ENCODE results near the gene GTPBP4. TPM values are rescaled to one million over a fixed set of nuclear protein-coding genes. Genes with fewer than 3 reads are reported as not detected.
"Not testable (repeated sequence)": the region's sequence is repeated elsewhere in the genome, so short reads cannot be mapped to it uniquely, and the experiment has no call there.

Gene GTPBP4
- total RNA-seq, 1 donor from 2014 or later = 106 TPM

DNA sequence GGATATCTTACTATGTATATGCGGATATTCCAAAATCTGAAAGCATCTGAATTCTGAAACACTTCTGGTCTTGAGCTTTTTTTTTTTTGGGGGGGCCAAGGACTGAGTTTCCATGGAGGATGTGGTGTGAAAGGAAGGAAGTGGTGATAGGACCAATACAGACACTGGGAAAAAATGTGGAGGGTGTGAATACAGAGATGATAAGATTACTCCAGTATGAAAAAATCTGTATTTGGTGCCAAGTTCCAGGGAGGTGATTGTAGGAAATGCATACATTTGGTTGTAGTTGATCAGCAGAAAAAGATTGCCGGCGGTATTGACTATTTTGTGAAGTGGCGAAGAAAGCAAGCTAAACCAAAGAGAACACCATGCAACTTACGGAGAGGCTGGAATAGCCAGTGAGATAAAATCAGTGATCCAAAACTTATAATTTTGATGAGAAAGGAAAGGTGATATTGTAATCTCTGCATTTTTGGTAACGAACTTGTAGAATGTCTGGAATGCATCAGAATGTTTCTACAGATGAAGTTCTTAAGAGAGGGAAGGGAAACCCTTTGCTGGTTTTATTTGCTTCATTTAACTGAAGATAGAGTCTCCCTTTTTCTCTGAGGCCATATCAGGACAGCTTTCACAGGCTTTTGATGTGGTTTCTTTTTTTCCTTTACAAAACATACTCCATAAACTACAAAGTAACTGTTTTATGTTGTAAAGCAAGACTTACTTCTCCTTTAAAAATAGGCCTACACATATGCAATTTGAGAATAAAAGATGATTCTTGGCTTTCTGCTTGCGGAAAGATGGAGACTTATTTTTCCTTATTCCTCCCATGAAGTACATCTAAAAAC, 73.9 kb downstream of the GTPBP4 start:
- peaks cover 87% of the 10 kb centered on the region for H3K79me2 ChIP-seq (ENCODE audit: insufficient read depth, low read length)
- Mint-ChIP-seq H3K36me3 (ENCODE audit: low read depth, unreplicated experiment) (no peaks in the 10 kb centered on the region), H3K4me3 (ENCODE audit: unreplicated experiment) (no peak overlapping the region), H3K27ac (ENCODE audit: unreplicated experiment) (no peak overlapping the region), H3K27me3 (ENCODE audit: low read depth, unreplicated experiment) (no peaks in the 10 kb centered on the region), H3K9me3 (ENCODE audit: unreplicated experiment) (no peaks in the 10 kb centered on the region), H3K4me1 (ENCODE audit: low read depth, unreplicated experiment) (peaks cover 19% of the 10 kb centered on the region)
- peak overlapping the region; percentile 34 for H3K4me3 ChIP-seq (ENCODE audit: insufficient read depth, low read depth, low read length)
- DNase-seq (ENCODE audit: low read depth) (peak; percentile 85), FAIRE-seq (peak; percentile 54)
- peaks cover 24% of the 10 kb centered on the region for H3K4me1 ChIP-seq (ENCODE audit: insufficient read depth, low read length)
- TF ChIP-seq, protein P1, sequence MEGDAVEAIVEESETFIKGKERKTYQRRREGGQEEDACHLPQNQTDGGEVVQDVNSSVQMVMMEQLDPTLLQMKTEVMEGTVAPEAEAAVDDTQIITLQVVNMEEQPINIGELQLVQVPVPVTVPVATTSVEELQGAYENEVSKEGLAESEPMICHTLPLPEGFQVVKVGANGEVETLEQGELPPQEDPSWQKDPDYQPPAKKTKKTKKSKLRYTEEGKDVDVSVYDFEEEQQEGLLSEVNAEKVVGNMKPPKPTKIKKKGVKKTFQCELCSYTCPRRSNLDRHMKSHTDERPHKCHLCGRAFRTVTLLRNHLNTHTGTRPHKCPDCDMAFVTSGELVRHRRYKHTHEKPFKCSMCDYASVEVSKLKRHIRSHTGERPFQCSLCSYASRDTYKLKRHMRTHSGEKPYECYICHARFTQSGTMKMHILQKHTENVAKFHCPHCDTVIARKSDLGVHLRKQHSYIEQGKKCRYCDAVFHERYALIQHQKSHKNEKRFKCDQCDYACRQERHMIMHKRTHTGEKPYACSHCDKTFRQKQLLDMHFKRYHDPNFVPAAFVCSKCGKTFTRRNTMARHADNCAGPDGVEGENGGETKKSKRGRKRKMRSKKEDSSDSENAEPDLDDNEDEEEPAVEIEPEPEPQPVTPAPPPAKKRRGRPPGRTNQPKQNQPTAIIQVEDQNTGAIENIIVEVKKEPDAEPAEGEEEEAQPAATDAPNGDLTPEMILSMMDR (IDR thresholded peaks at IDR 0.05; ENCODE audit: insufficient read depth, low read depth, low read length) = no peak
- no peak for TF ChIP-seq EZH2 (IDR thresholded peaks at IDR 0.05; ENCODE audit: insufficient read depth, low read length)
- no peak overlapping the region for H2AFZ ChIP-seq (ENCODE audit: low read depth, low read length)
- peaks cover 43% of the 10 kb centered on the region for H4K20me1 ChIP-seq (ENCODE audit: insufficient read depth, low read length)
- peak overlapping the region; percentile 35 for H3K27ac ChIP-seq (ENCODE audit: low read depth, low read length)
- peak overlapping the region; percentile 19 for H3K9ac ChIP-seq (ENCODE audit: low read length)
- no peaks in the 10 kb centered on the region for H3K9me3 ChIP-seq (ENCODE audit: insufficient read depth, low read depth, low read length)
- H3K4me2 ChIP-seq (ENCODE audit: low read length) = peak overlapping the region; percentile 73
- H3K36me3 ChIP-seq (ENCODE audit: insufficient read depth, low read length) = peaks cover 8% of the 10 kb centered on the region
- no peaks in the 10 kb centered on the region for H3K27me3 ChIP-seq (ENCODE audit: insufficient read depth, low read length)

DNA sequence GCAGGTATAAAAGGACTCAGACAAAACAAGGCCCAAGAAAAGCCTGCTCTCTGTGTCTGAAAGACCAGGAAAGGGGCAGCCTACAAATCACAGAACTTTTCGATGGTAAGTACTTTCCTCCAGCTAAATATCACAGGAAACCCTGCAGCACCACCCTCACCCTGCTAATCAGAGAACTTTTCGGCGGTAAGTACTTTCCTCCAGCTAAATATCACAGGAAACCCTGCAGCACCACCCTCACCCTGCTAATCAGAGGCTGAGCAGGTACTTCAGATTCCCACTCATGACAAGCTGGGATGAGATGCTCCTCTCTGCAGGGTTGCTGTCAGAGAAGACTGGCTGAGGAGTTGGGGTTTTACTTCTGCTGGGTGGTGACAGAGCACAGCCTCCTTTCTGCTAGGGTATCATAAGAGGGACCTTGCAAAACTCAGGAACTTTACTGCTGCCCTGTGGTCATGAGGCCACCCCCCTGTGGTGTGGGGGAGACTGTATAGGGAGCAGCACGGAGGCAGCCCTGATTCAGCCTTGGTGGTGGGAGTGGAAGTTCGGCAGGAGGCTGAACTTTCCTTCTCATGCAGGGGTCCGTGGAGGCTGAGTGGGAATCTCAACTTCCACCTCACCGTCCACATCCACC, 75.1 kb downstream of the GTPBP4 start:
- DNase-seq (ENCODE audit: low read depth) = no peak
- H3K9ac ChIP-seq (ENCODE audit: low read length) = no peak overlapping the region
- H3K4me3 ChIP-seq (ENCODE audit: insufficient read depth, low read depth, low read length) = no peak overlapping the region
- H3K4me1 ChIP-seq (ENCODE audit: insufficient read depth, low read length) = peaks cover 16% of the 10 kb centered on the region
- no peak for TF ChIP-seq EZH2 (IDR thresholded peaks at IDR 0.05; ENCODE audit: insufficient read depth, low read length)
- TF ChIP-seq, protein P1 (IDR thresholded peaks at IDR 0.05; ENCODE audit: insufficient read depth, low read depth, low read length) = no peak
- H3K27me3 ChIP-seq (ENCODE audit: insufficient read depth, low read length) = no peaks in the 10 kb centered on the region
- Mint-ChIP-seq H3K4me1 (ENCODE audit: low read depth, unreplicated experiment) (peaks cover 13% of the 10 kb centered on the region), H3K36me3 (ENCODE audit: low read depth, unreplicated experiment) (no peaks in the 10 kb centered on the region), H3K9me3 (ENCODE audit: unreplicated experiment) (no peaks in the 10 kb centered on the region), H3K27me3 (ENCODE audit: low read depth, unreplicated experiment) (no peaks in the 10 kb centered on the region), H3K27ac (ENCODE audit: unreplicated experiment) (no peak overlapping the region), H3K4me3 (ENCODE audit: unreplicated experiment) (no peak overlapping the region)
- H4K20me1 ChIP-seq (ENCODE audit: insufficient read depth, low read length) = peaks cover 37% of the 10 kb centered on the region
- H3K4me2 ChIP-seq (ENCODE audit: low read length) = no peak overlapping the region
- FAIRE-seq = no peak
- H3K27ac ChIP-seq (ENCODE audit: low read depth, low read length) = no peak overlapping the region
- H3K36me3 ChIP-seq (ENCODE audit: insufficient read depth, low read length) = peaks cover 8% of the 10 kb centered on the region
- peaks cover 84% of the 10 kb centered on the region for H3K79me2 ChIP-seq (ENCODE audit: insufficient read depth, low read length)
- no peak overlapping the region for H2AFZ ChIP-seq (ENCODE audit: low read depth, low read length)
- H3K9me3 ChIP-seq (ENCODE audit: insufficient read depth, low read depth, low read length) = no peaks in the 10 kb centered on the region

DNA sequence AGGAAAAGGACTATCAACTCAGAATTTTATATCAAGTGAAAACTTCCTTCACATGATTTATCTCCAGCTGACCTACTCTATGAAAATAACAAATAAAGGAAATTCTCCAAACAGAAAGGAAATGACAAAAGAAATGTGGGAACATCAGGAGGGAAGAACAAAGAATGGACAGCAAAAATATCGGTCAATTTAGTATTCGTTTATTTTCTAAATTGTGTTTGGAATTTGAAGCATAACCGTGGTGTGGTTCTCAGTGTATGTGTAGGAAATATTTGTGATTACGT, 76.7 kb downstream of the GTPBP4 start:
- Histone ChIP-seq H3K4me3 (ENCODE audit: insufficient read depth, low read depth, low read length) (no peak overlapping the region), H3K79me2 (ENCODE audit: insufficient read depth, low read length) (peaks cover 82% of the 10 kb centered on the region), H3K9ac (ENCODE audit: low read length) (no peak overlapping the region), H3K9me3 (ENCODE audit: insufficient read depth, low read depth, low read length) (no peaks in the 10 kb centered on the region), H3K36me3 (ENCODE audit: insufficient read depth, low read length) (peaks cover 8% of the 10 kb centered on the region), H3K27me3 (ENCODE audit: insufficient read depth, low read length) (no peaks in the 10 kb centered on the region), H2AFZ (ENCODE audit: low read depth, low read length) (no peak overlapping the region), H4K20me1 (ENCODE audit: insufficient read depth, low read length) (peaks cover 46% of the 10 kb centered on the region), H3K4me1 (ENCODE audit: insufficient read depth, low read length) (peaks cover 16% of the 10 kb centered on the region), H3K27ac (ENCODE audit: low read depth, low read length) (no peak overlapping the region), H3K4me2 (ENCODE audit: low read length) (no peak overlapping the region)
- H3K4me1 Mint-ChIP-seq (ENCODE audit: low read depth, unreplicated experiment) = peaks cover 12% of the 10 kb centered on the region
- no peaks in the 10 kb centered on the region for H3K9me3 Mint-ChIP-seq (ENCODE audit: unreplicated experiment)
- TF ChIP-seq, protein P1 (IDR thresholded peaks at IDR 0.05; ENCODE audit: insufficient read depth, low read depth, low read length) = no peak
- no peak for TF ChIP-seq EZH2 (IDR thresholded peaks at IDR 0.05; ENCODE audit: insufficient read depth, low read length)
- no peak overlapping the region for H3K27ac Mint-ChIP-seq (ENCODE audit: unreplicated experiment)
- no peak for FAIRE-seq
- no peaks in the 10 kb centered on the region for H3K36me3 Mint-ChIP-seq (ENCODE audit: low read depth, unreplicated experiment)
- no peak for DNase-seq (ENCODE audit: low read depth)
- no peaks in the 10 kb centered on the region for H3K27me3 Mint-ChIP-seq (ENCODE audit: low read depth, unreplicated experiment)
- H3K4me3 Mint-ChIP-seq (ENCODE audit: unreplicated experiment) = no peak overlapping the region

DNA sequence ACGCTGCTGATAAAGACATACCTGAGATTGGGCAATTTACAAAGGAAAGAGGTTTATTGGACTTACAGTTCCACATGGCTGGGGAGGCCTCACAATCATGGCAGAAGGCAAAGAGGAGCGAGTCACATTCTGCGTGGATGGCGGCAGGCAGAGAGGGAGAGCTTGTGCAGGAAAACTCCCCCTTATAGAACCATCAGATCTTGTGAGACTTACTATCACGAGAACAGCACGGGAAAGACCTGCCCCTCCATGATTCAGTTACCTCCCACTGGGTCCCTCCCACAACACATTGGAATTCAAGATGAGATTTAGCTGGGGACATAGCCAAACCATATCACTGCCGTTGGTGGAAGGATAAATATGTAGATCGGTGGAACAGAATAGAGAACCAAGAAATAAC, 78.5 kb downstream of the GTPBP4 start:
- peaks cover 48% of the 10 kb centered on the region for H4K20me1 ChIP-seq (ENCODE audit: insufficient read depth, low read length)
- H3K27ac ChIP-seq (ENCODE audit: low read depth, low read length); H3K9me3 ChIP-seq (ENCODE audit: insufficient read depth, low read depth, low read length); H3K36me3 Mint-ChIP-seq (ENCODE audit: low read depth, unreplicated experiment); H3K9ac ChIP-seq (ENCODE audit: low read length); H3K4me3 ChIP-seq (ENCODE audit: insufficient read depth, low read depth, low read length); H3K27me3 ChIP-seq (ENCODE audit: insufficient read depth, low read length); H3K9me3 Mint-ChIP-seq (ENCODE audit: unreplicated experiment); H3K36me3 ChIP-seq (ENCODE audit: insufficient read depth, low read length); H2AFZ ChIP-seq (ENCODE audit: low read depth, low read length); H3K27ac Mint-ChIP-seq (ENCODE audit: unreplicated experiment); DNase-seq (ENCODE audit: low read depth); H3K4me3 Mint-ChIP-seq (ENCODE audit: unreplicated experiment); H3K27me3 Mint-ChIP-seq (ENCODE audit: low read depth, unreplicated experiment); FAIRE-seq; H3K4me2 ChIP-seq (ENCODE audit: low read length): not testable (repeated sequence)
- peaks cover 14% of the 10 kb centered on the region for H3K4me1 ChIP-seq (ENCODE audit: insufficient read depth, low read length)
- H3K79me2 ChIP-seq (ENCODE audit: insufficient read depth, low read length) = peaks cover 78% of the 10 kb centered on the region
- H3K4me1 Mint-ChIP-seq (ENCODE audit: low read depth, unreplicated experiment) = peaks cover 18% of the 10 kb centered on the region
